Activated naive CD8-positive, alpha-beta T cell treated with anti-CD3 and anti-CD28 coated beads, Interleukin-2, amount 10 ng/mL, durations not matched to agents 7 days and 5 days (primary cell): ENCODE data around the gene CCDC78. TPM values are rescaled to one million over a fixed set of nuclear protein-coding genes. Genes with fewer than 3 reads are reported as not detected.

Experiments
- ATAC-seq: fragments of 150-1000 bp; cut with Tn5 transposase; one replicate; pipeline ENCODE4 v1.10.0; 2021; ENCODE audit warnings: low read depth, moderate library complexity
- POLR2A ChIA-PET: fragments of 350-600 bp; sonication (Branson Sonifier 250); formaldehyde crosslinking; loops from one replicate; lab custom pipeline; 2021; ENCODE audit warnings: antibody characterized with exemption; lab: Charles Lee
- DNase-seq: peaks from one replicate; pipeline ENCODE4 v3.0.0; 2021
- H3K27ac Mint-ChIP-seq: one replicate; pipeline ENCODE4 v1.8.0; 2022; ENCODE audit warnings: mild to moderate bottlenecking, mixed read lengths
- H3K27me3 Mint-ChIP-seq: one replicate; pipeline ENCODE4 v1.8.0; 2022; ENCODE audit warnings: mild to moderate bottlenecking, moderate library complexity, mixed read lengths
- H3K36me3 Mint-ChIP-seq: one replicate; pipeline ENCODE4 v1.8.0; 2021; ENCODE audit warnings: mild to moderate bottlenecking, mixed read lengths
- H3K4me1 Mint-ChIP-seq: one replicate; pipeline ENCODE4 v1.8.0; 2021; ENCODE audit warnings: mixed read lengths
- H3K4me3 Mint-ChIP-seq: one replicate; pipeline ENCODE4 v1.8.0; 2022; ENCODE audit warnings: mild to moderate bottlenecking, moderate library complexity, mixed read lengths
- H3K9me3 Mint-ChIP-seq: one replicate; pipeline ENCODE4 v1.8.0; 2021; ENCODE audit warnings: mixed read lengths
- total RNA-seq, 2 experiments: library from RNA; stranded (reverse); gene quantifications; one replicate each; pipeline ENCODE4 v1.2.3, GENCODE V29; 2021

The CCDC78 gene
- total RNA-seq, 2 experiments from 2014 or later = 5.8 to 6.1 TPM

DNA sequence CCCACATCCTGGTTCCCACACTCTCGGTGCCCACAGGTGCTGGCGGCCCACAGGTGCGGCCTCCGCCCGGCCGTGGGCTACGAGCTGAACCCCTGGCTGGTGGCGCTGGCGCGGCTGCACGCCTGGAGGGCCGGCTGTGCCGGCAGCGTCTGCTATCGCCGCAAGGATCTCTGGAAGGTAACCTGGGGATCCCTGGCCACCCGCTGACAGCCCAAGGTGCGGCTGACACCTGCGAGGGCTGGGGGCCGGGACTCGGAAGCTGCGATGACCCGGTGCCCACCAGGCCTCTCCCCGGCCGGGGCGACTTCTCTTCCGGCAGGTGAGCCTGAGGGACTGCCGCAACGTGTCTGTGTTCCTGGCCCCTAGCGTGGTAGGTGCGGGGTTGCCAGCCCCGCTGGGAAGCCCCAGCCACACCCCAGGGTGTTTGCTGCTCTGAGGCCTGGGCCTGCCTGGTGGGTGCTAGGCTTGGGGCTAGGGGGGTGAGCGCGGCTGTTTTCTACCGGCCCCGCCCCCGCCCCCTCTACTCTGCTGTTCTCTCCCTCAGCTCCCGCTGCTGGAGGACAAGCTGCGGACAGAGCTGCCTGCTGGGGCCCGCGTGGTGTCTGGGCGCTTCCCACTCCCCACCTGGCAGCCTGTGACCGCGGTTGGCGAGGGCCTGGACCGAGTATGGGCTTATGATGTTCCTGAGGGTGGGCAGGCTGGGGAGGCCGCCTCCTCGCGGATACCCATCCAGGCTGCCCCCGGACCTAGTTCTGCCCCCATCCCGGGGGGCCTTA, 4.3 kb downstream of the CCDC78 start:
- DNase-seq (no peak), ATAC-seq (no peak)
- Mint-ChIP-seq H3K9me3 (no peaks in the 10 kb centered on the region), H3K27ac (no peak overlapping the region), H3K4me3 (peak overlapping the region; percentile 13), H3K27me3 (no peaks in the 10 kb centered on the region), H3K36me3 (no peaks in the 10 kb centered on the region), H3K4me1 (peaks cover 3% of the 10 kb centered on the region)
- POLR2A ChIA-PET = interaction anchor here (1.0 to 4.2 kb wide), 6 partner anchors 8 to 41 kb away, joined by 4 to 11 read pairs (median 5); partner anchors contain the start of genes CIAO3, STUB1 and WDR24

GRCh38 chr16:720990-721764, 5.1 kb downstream of the CCDC78 start, which contains the start of gene ANTKMT:
ANTKMT (plus strand) TSS chr16:721146; CDS start chr16:721275, 129 bp downstream.
- peak within 1 kb of the TSS; percentile 56 for H3K27ac Mint-ChIP-seq

DNA sequence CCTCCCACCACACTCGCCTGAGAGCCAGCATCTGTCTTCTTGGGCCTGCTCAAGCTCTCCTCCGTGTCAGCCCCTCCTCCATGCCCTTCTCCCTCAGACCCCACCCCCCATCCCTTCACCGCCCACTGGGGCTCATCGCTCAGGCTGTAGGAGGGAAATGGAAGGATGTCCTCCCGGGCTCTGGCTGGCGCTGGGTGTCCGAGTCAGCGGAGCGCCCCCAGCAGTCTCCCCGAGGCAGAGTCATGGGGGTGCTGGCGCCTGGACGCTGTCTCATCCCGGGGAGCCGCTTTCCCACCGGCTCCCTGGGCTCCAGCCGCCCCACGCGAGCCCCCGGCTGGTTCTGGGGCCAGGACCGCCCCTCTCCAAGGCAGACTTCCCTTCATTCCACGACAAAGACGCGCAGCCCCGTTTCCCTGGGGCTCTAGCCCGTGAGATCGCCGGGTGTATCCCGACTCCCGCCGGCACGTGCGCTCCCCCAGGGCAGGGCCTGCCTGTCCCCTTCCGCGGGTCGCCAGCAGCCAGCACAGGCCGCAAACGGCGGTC, 5.7 kb downstream of the CCDC78 start:
- ATAC-seq (peak; percentile 13), DNase-seq (no peak)
- POLR2A ChIA-PET = interaction anchor here (0.6 to 4.2 kb wide), 10 partner anchors 8 to 52 kb away, joined by 3 to 11 read pairs (median 4); partner anchors contain the start of genes CIAO3, RHOT2, STUB1 and WDR24
- Mint-ChIP-seq H3K36me3 (no peaks in the 10 kb centered on the region), H3K9me3 (no peaks in the 10 kb centered on the region), H3K27me3 (peaks cover 7% of the 10 kb centered on the region), H3K4me3 (peak overlapping the region; percentile 78), H3K27ac (peak overlapping the region; percentile 56), H3K4me1 (peaks cover 5% of the 10 kb centered on the region)

More at GRCh38 chr16:720990-721764, 5.1 kb downstream of the CCDC78 start, which contains the start of gene ANTKMT:
- Mint-ChIP-seq H3K36me3 (no peaks in the 10 kb centered on the region), H3K4me1 (peaks cover 5% of the 10 kb centered on the region), H3K4me3 (peak within 1 kb of the TSS; percentile 78), H3K9me3 (no peaks in the 10 kb centered on the region), H3K27me3 (peaks cover 3% of the 10 kb centered on the region)
- DNase-seq = peak; percentile 86
- ATAC-seq = peak; percentile 68
- POLR2A ChIA-PET = interaction anchor here (0.6 to 4.2 kb wide), 8 partner anchors 9 to 53 kb away, joined by 3 to 11 read pairs (median 5); partner anchors contain the start of genes CIAO3, RHOT2, STUB1 and WDR24

DNA sequence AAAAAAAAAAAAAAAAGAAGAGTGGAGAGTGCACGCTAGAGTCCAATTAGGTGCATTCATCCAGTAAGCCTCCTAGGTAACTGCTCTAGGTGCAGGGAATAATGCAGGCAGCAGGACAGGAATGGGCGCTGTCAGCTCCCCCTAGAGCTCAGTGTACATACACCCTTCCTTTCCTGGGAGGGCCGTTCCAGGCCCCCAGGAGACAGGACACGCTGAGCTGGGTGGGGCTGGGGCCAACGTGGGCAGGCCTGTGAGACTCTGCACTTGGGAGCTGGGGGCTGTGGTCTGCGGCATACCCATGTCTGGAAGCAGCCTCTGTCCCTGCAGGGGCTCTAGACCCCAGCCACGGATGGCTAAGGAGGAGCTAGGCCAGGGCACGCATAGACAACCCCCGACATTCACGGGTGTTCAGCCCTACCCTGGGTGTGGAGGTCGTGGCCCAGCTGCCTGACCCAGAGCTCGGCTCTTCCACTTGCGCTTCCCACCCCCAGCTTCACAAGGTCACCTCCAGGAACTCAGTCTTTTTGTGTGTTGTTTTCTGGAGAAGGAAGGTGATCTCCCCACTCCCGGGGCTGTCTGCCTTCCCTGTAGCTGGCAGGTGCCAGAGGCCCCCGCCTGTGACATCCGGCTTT, 6.3 kb downstream of the CCDC78 start:
- Mint-ChIP-seq H3K27me3 (peaks cover 7% of the 10 kb centered on the region), H3K9me3 (no peaks in the 10 kb centered on the region), H3K4me3 (peak overlapping the region; percentile 78), H3K4me1 (peaks cover 5% of the 10 kb centered on the region), H3K36me3 (no peaks in the 10 kb centered on the region), H3K27ac (peak overlapping the region; percentile 56)
- ATAC-seq = no peak
- POLR2A ChIA-PET = interaction anchor here (0.5 to 4.2 kb wide), 8 partner anchors 9 to 319 kb away, joined by 3 to 11 read pairs (median 4); partner anchors contain the start of genes CIAO3, RHOT2 and WDR24
- no peak for DNase-seq

DNA sequence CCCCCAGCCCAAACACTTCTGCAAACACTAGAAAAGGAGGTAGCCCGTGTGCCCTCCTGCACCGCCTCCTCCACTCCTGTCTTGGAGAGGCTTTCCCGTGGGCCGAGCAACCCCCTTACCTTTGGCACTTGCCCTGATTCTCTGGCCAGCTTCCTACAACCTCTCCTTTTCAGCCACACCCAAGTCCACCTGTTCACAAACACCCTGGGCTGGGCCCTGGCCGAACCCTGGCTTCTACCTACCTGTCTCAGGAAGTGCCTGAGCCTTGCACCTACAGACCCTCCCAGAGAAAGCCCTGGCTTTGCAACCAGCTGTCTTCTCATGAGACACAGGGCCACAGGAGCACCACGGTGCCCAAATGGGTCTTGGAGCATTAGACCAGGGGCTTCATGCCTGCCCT, 7.3 kb downstream of the CCDC78 start:
- Mint-ChIP-seq H3K27me3 (peaks cover 7% of the 10 kb centered on the region), H3K9me3 (no peaks in the 10 kb centered on the region), H3K36me3 (no peaks in the 10 kb centered on the region), H3K27ac (no peak overlapping the region), H3K4me3 (no peak overlapping the region), H3K4me1 (peaks cover 7% of the 10 kb centered on the region)
- ATAC-seq = no peak
- no peak for DNase-seq
- POLR2A ChIA-PET = interaction anchor here (1.6 kb wide), 1 partner anchor 10 kb away, joined by 7 read pairs; no protein-coding TSS in a partner anchor

GRCh38 chr16:718389-718788, 7.9 kb downstream of the CCDC78 start:
- peaks cover 7% of the 10 kb centered on the region for H3K27me3 Mint-ChIP-seq
- POLR2A ChIA-PET = interaction anchor here (0.6 kb wide), 1 partner anchor 20 kb away, joined by 3 read pairs; no protein-coding TSS in a partner anchor
- ATAC-seq (no peak), DNase-seq (no peak)
- H3K36me3 Mint-ChIP-seq = no peaks in the 10 kb centered on the region
- H3K4me3 Mint-ChIP-seq = no peak overlapping the region
- H3K4me1 Mint-ChIP-seq = peaks cover 7% of the 10 kb centered on the region
- H3K9me3 Mint-ChIP-seq = no peaks in the 10 kb centered on the region
- no peak overlapping the region for H3K27ac Mint-ChIP-seq

DNA sequence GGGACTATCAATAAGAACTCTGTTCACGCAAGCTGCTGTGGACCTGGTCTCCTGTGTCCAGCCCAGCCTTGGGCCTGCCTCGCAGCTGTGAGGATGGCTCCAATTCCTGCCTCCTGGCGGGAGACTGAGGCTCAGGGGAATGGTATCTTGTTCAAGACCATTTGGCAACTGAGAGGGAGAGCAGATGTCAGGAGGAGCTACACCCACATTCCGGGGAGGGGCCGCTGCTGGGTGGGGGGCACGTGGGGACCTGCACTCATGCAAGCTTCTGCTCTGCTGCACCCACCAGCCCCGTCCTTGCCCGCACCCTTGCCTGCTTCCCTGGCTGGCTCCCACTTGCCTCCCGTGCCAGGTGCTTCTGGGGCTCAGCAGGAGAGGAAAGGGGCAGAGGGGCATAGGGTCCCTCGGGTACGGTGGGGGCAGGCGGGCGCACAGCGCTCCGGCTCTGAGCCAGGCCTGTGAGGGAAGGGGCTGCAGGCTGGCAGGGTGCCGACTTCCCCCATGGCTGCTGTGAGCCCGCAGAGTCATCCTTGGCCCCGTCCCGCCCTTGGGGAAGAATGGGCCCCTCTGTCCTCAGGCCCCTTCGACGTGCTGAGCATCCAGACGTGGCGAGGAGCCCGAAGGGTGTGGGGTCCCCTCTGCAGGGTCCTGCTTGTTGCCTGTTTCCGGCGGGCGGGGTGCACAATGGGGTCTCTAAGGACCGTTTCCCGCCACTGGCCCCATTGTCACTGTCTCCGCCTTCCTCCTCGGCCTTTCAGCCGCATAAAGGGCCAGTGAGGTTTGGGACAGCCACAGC, 8.6 kb downstream of the CCDC78 start:
- Mint-ChIP-seq H3K9me3 (no peaks in the 10 kb centered on the region), H3K4me1 (peaks cover 7% of the 10 kb centered on the region), H3K36me3 (no peaks in the 10 kb centered on the region), H3K4me3 (no peak overlapping the region), H3K27ac (no peak overlapping the region), H3K27me3 (peaks cover 11% of the 10 kb centered on the region)
- ATAC-seq = no peak
- POLR2A ChIA-PET = interaction anchor here (0.6 kb wide), 1 partner anchor 19 kb away, joined by 3 read pairs; no protein-coding TSS in a partner anchor
- no peak for DNase-seq

GRCh38 chr16:716768-717325, 9.4 kb downstream of the CCDC78 start:
- Mint-ChIP-seq H3K27me3 (peaks cover 12% of the 10 kb centered on the region), H3K4me3 (no peak overlapping the region), H3K9me3 (no peaks in the 10 kb centered on the region), H3K36me3 (no peaks in the 10 kb centered on the region), H3K27ac (no peak overlapping the region), H3K4me1 (peaks cover 7% of the 10 kb centered on the region)
- POLR2A ChIA-PET = interaction anchor here (1.1 to 2.3 kb wide), 3 partner anchors 10 to 21 kb away, joined by 3 to 11 read pairs (median 5); no protein-coding TSS in a partner anchor
- DNase-seq (no peak), ATAC-seq (no peak)

DNA sequence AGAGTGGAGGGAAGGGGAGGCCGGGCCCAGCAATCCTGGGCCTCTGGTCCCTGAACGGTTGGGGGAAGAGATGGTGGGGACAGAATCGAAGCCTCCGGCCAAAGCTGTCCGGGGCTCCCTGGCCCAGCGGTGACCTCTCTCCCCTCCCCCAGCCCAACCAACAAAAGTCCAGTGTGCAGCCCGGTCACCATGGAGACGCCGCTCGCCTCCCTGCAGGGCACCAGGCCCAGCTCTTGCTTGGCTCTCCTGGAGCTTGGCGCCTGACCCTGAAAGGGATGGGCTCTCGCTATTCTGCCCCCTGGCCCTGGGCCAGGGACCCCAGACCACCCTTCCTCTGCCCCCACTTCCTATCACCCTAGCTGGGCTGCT, 10.1 kb downstream of the CCDC78 start:
- H3K27ac Mint-ChIP-seq = no peak overlapping the region
- ATAC-seq (no peak), DNase-seq (no peak)
- peaks cover 7% of the 10 kb centered on the region for H3K4me1 Mint-ChIP-seq
- POLR2A ChIA-PET = interaction anchor here (1.0 to 2.3 kb wide), 5 partner anchors 9 to 24 kb away, joined by 3 to 11 read pairs (median 5); partner anchors contain the start of gene CIAO3
- H3K27me3 Mint-ChIP-seq = peaks cover 13% of the 10 kb centered on the region
- peak overlapping the region; percentile 42 for H3K4me3 Mint-ChIP-seq
- H3K36me3 Mint-ChIP-seq = no peaks in the 10 kb centered on the region
- no peaks in the 10 kb centered on the region for H3K9me3 Mint-ChIP-seq

GRCh38 chr16:715477-716199, 10.6 kb downstream of the CCDC78 start:
- Mint-ChIP-seq H3K27me3 (peaks cover 14% of the 10 kb centered on the region), H3K4me1 (peaks cover 7% of the 10 kb centered on the region), H3K36me3 (no peaks in the 10 kb centered on the region), H3K4me3 (peak overlapping the region; percentile 25), H3K27ac (no peak overlapping the region), H3K9me3 (no peaks in the 10 kb centered on the region)
- DNase-seq = no peak
- POLR2A ChIA-PET = interaction anchor here (0.6 to 2.3 kb wide), 7 partner anchors 9 to 1218 kb away, joined by 3 to 11 read pairs (median 5); partner anchors contain the start of genes CHTF18, CIAO3 and RPUSD1
- ATAC-seq = peak; percentile 9
